HepG2 (cell line): ENCODE data around the gene NME4. TPM values are rescaled to one million over a fixed set of nuclear protein-coding genes. Genes with fewer than 3 reads are reported as not detected.
A peak's percentile ranks its signal among the peaks of the same experiment; 100 is the strongest.

ENCODE experiments used
- AHDC1 ChIP-seq: sonication (generic); formaldehyde crosslinking; IDR thresholded peaks from 2 replicates; pipeline ENCODE4 v1.5.1; 2020; ENCODE audit warnings: mild to moderate bottlenecking, missing genetic modification reagents, borderline replicate concordance
- BCL6 ChIP-seq: IDR thresholded peaks from 2 replicates; pipeline ENCODE4 v1.6.1; 2016; ENCODE audit warnings: missing genetic modification reagents, missing compliant biosample characterization
- FOXC1 ChIP-seq: sonication (generic); formaldehyde crosslinking; IDR thresholded peaks from 2 replicates; pipeline ENCODE4 v1.8.0; 2022; ENCODE audit warnings: mild to moderate bottlenecking, missing genetic modification reagents, borderline replicate concordance
- IKZF5 ChIP-seq: IDR thresholded peaks from 2 replicates; pipeline ENCODE4 v1.6.1; 2018; ENCODE audit warnings: missing genetic modification reagents, mild to moderate bottlenecking, missing compliant biosample characterization
- LRRFIP1 ChIP-seq: sonication (generic); formaldehyde crosslinking; conservative IDR thresholded peaks from 2 replicates; pipeline ENCODE4 v1.4.0; 2020; ENCODE audit warnings: missing genetic modification reagents
- MIER3 ChIP-seq: IDR thresholded peaks from 2 replicates; pipeline ENCODE4 v1.6.1; 2016; ENCODE audit warnings: missing compliant biosample characterization, borderline replicate concordance
- MXD4 ChIP-seq: IDR thresholded peaks from 2 replicates; pipeline ENCODE4 v1.6.1; 2016; ENCODE audit warnings: mild to moderate bottlenecking, missing biosample characterization, missing genetic modification reagents
- RCOR2 ChIP-seq: IDR thresholded peaks from 2 replicates; pipeline ENCODE4 v1.6.1; 2016; ENCODE audit warnings: missing biosample characterization, missing genetic modification reagents
- ZBED4 ChIP-seq: sonication (generic); formaldehyde crosslinking; IDR thresholded peaks from 2 replicates; pipeline ENCODE4 v1.4.0; 2020; ENCODE audit warnings: missing genetic modification reagents, borderline replicate concordance
- ZNF136 ChIP-seq: sonication (generic); formaldehyde crosslinking; IDR thresholded peaks from 2 replicates; pipeline ENCODE4 v1.8.1; 2022; ENCODE audit warnings: low read depth, mild to moderate bottlenecking, moderate library complexity, missing genetic modification reagents
- ZNF296 ChIP-seq: sonication (generic); formaldehyde crosslinking; conservative IDR thresholded peaks from 2 replicates; pipeline ENCODE4 v1.5.0; 2020; ENCODE audit warnings: mild to moderate bottlenecking, missing genetic modification reagents
- ZNF337 ChIP-seq: sonication (generic); formaldehyde crosslinking; IDR thresholded peaks from 2 replicates; pipeline ENCODE4 v1.5.1; 2020; ENCODE audit warnings: missing genetic modification reagents, low read depth, mild to moderate bottlenecking, borderline replicate concordance
- ZNF746 ChIP-seq: sonication (generic); formaldehyde crosslinking; IDR thresholded peaks from 2 replicates; pipeline ENCODE4 v1.8.0; 2022; ENCODE audit warnings: mild to moderate bottlenecking, missing genetic modification reagents
- ZNF772 ChIP-seq: sonication (generic); formaldehyde crosslinking; IDR thresholded peaks from 2 replicates; pipeline ENCODE4 v1.5.0; 2020; ENCODE audit warnings: mild to moderate bottlenecking, missing genetic modification reagents
- ZSCAN31 ChIP-seq: sonication (generic); formaldehyde crosslinking; IDR thresholded peaks from 2 replicates; pipeline ENCODE4 v1.5.0; 2020; ENCODE audit warnings: low read depth, mild to moderate bottlenecking, missing genetic modification reagents
- polyA plus RNA-seq, 8 experiments: library from polyadenylated mRNA; depleted of rRNA in 3 of 8; stranded (reverse) in 7 of 8; unstranded in 1 of 8; fragments of >200 nt; fragmentation: Illumina TruSeq in 4 of 8; extraction: Trizol in 4 of 8; gene quantifications; 2 replicates each; pipeline versions ENCODE4 v1.2.1 to v1.2.3, GENCODE V29; 2011 to 2016; ENCODE audit warnings: low read depth in 4 of 8, missing spikeins in 1 of 8, mixed read lengths in 1 of 8; ENCODE audit not compliant: insufficient read depth in 1 of 8
- total RNA-seq, 5 experiments: library from RNA; depleted of rRNA; stranded (reverse); fragments of >200 nt; fragmentation: Illumina TruSeq; extraction: Trizol; gene quantifications; 2 replicates each; pipeline ENCODE4 v1.2.3, GENCODE V29; 2016; ENCODE audit warnings: low read depth in 1 of 5

NME4 gene
- total and polyA plus RNA-seq, 2 of the 13 experiments (the other 11 are each of a cell fraction or from before 2014, with no cell fraction given) = 121 to 263 TPM

DNA sequence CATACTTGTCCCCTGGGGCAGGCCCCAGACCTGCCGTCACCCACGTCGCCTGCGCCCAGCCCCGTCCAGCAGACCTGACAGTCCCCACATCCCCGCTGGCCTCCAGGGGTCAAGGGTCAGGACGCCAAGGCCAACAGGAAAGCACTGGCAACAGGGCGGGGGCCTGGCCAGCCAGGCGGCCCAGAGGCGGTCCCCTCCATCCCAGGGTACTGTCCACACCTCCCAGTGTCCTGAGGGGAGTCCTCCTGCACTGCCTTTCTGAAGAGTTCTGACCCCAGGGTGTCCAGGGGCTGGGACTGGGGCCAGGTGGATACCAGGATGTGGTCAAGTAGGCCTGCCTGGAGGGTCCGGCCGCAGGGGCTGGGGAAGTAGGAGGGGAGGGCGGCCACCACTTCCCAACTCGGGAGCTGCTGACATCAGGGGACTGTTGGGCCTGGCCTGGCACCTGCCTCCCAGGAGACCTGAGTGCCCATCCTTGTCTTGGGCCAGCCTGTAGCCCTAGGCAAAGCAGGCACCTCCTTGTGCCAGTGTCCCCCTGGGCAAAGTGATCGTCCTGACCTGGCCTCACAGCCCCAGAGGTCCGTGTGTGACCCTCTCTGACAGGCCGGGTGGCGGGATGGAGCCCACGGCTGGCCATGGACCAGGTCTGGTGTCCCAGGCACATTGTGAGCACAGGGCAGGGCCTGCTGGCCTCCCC, 37.8 kb upstream of the NME4 start (continued):
- peak; percentile 60; the same call in 1 of the 2 replicates for TF ChIP-seq ZSCAN31
- TF ChIP-seq ZNF296 (CRISPR knock-in tag) = peak; percentile 97
- TF ChIP-seq IKZF5 (CRISPR knock-in tag) = peak; percentile 54; the same call in 1 of the 2 replicates
- no peak for TF ChIP-seq AHDC1 (CRISPR knock-in tag)
- 0 out of 2 replicates have a peak, but pooled peaks have one; percentile 66 for TF ChIP-seq ZNF136 (CRISPR knock-in tag)
- peak; percentile 68; the same call in 1 of the 2 replicates for TF ChIP-seq ZBED4 (CRISPR knock-in tag)
- peak; percentile 70; the same call in 1 of the 2 replicates for TF ChIP-seq MIER3
- TF ChIP-seq BCL6 (CRISPR knock-in tag) = peak; percentile 54
- peak; percentile 40; the same call in 1 of the 2 replicates for TF ChIP-seq ZNF772 (CRISPR knock-in tag)
- peak; percentile 54; the same call in 1 of the 2 replicates for TF ChIP-seq FOXC1 (CRISPR knock-in tag)
- no peak for TF ChIP-seq LRRFIP1 (CRISPR knock-in tag)
- TF ChIP-seq MXD4 (CRISPR knock-in tag) = peak; percentile 47; the same call in 1 of the 2 replicates
- peak; percentile 75; the same call in 1 of the 2 replicates for TF ChIP-seq ZNF337 (CRISPR knock-in tag)
- peak; percentile 59; the same call in 1 of the 2 replicates for TF ChIP-seq ZNF746 (CRISPR knock-in tag)
- peak; percentile 65; the same call in 1 of the 2 replicates for TF ChIP-seq RCOR2 (CRISPR knock-in tag)
